ENCODE results near the gene KIRREL3. TPM values are rescaled to one million over a fixed set of nuclear protein-coding genes. Genes with fewer than 3 reads are reported as not detected.

KIRREL3 gene
- total and polyA plus RNA-seq, 12 donors = 0.13 to 0.58 (median 0.30) TPM

- H3K27me3 ChIP-seq = peaks cover 0 to 67% (median 26%) of the 10 kb centered on the region in 7 donors
- intact Hi-C loops (cut with DNase I) = loop anchor here in 1 of 10 donors (10.0 kb wide), 1 partner anchor 321 kb away; no protein-coding TSS in a partner anchor
- WGBS, 2 donors = 73% methylated on average over 5 of the region's 5 CpGs
- no peaks in the 10 kb centered on the region for H3K36me3 ChIP-seq
- H3K27ac ChIP-seq = no peak overlapping the region
- H3K4me1 ChIP-seq = no peaks in the 10 kb centered on the region
- no peaks in the 10 kb centered on the region for H3K9me3 ChIP-seq
- ATAC-seq (no peak), DNase-seq (no peak)
- no peak overlapping the region for H3K4me3 ChIP-seq
- no peak for TF ChIP-seq CTCF (IDR thresholded peaks at IDR 0.05)
Observed at GRCh38 chr11:127013550-127013949, 13.0 kb upstream of the KIRREL3 start.

GRCh38 chr11:127006311-127006710, 5.7 kb upstream of the KIRREL3 start:
- Histone ChIP-seq H3K36me3 (no peaks in the 10 kb centered on the region), H3K9me3 (no peaks in the 10 kb centered on the region), H3K27me3 (peaks cover 6 to 100% (median 69%) of the 10 kb centered on the region in 7 donors), H3K4me1 (peaks cover 0 to 10% (median 7%) of the 10 kb centered on the region in 9 donors), H3K27ac (no peak overlapping the region), H3K4me3 (no peak overlapping the region)
- no peak for ATAC-seq
- TF ChIP-seq CTCF (IDR thresholded peaks at IDR 0.05) = no peak
- DNase-seq = no peak
- intact Hi-C loops (cut with DNase I) = no loop called here
- WGBS, 2 donors = 74 to 81% methylated on average over 2 of the region's 2 CpGs

GRCh38 chr11:127003260-127003981, 2.9 kb upstream of the KIRREL3 start:
- 1 to 2% methylated on average over 61 to 62 of the region's 62 CpGs for WGBS, 2 donors
- Histone ChIP-seq H3K4me3 (peak overlapping the region in 4 of 10 donors; percentile 12 to 29 (median 25)), H3K9me3 (no peaks in the 10 kb centered on the region), H3K36me3 (no peaks in the 10 kb centered on the region), H3K27me3 (peaks cover 13 to 99% (median 79%) of the 10 kb centered on the region in 7 donors), H3K4me1 (peaks cover 0 to 18% (median 9%) of the 10 kb centered on the region in 9 donors), H3K27ac (no peak overlapping the region)
- TF ChIP-seq CTCF (IDR thresholded peaks at IDR 0.05) = peak in 3 of 9 donors; percentile 17 to 24 (median 18)
- ATAC-seq (peak in 3 of 8 donors; percentile 18 to 59 (median 47)), DNase-seq (no peak)
- intact Hi-C loops (cut with DNase I) = loop anchor here in 1 of 10 donors (5.0 kb wide), 1 partner anchor 344 kb away; no protein-coding TSS in a partner anchor

- 9 to 11% methylated on average over 16 of the region's 16 CpGs for WGBS, 2 donors
- DNase-seq = no peak
- Histone ChIP-seq H3K27ac (no peak overlapping the region), H3K36me3 (no peaks in the 10 kb centered on the region), H3K4me1 (peaks cover 0 to 18% (median 9%) of the 10 kb centered on the region in 9 donors), H3K4me3 (peak overlapping the region in 3 of 10 donors; percentile 24 to 29 (median 26)), H3K9me3 (no peaks in the 10 kb centered on the region), H3K27me3 (peaks cover 13 to 99% (median 86%) of the 10 kb centered on the region in 7 donors)
- TF ChIP-seq CTCF (IDR thresholded peaks at IDR 0.05) = no peak
- intact Hi-C loops (cut with DNase I) = loop anchor here in 1 of 10 donors (5.0 kb wide), 1 partner anchor 345 kb away; no protein-coding TSS in a partner anchor
- no peak for ATAC-seq
Observed at GRCh38 chr11:127002669-127003259, 2.2 kb upstream of the KIRREL3 start.
